ENCODE data around the gene RNASE9.
A peak's percentile ranks its signal among the peaks of the same experiment; 100 is the strongest.
"Not testable (repeated sequence)": the region's sequence is repeated elsewhere in the genome, so short reads cannot be mapped to it uniquely, and the experiment has no call there.

Gene RNASE9

DNA sequence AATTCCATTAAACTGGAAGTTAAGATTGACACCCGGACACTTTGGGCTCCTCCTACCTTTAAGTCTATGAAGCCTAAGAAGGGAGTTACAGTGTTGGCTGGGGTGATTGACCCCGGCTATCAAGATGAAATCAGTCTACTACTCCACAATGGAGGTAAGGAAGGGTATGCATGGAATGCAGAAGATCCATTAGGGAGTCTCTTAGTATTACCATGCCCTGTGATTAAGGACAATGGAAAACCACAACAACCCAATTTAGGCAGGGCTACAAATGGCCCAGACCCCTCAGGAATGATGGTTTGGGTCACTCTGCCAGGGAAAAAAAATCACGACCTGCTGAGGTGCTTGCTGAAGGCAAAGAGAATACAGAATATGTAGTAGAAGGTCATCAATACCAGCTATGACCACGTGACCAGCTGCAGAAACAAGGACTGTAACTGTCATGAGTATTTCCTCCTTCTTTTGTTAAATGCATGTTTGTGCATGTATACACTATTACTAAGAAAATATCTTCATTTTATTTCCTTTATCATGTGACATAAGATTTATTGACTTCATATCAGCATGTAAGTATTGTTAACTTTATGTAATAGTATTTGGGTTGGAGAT, 11.6 kb upstream of the RNASE9 start:
- DNase-seq (ENCODE audit: low spot score) = not testable (repeated sequence)

GRCh38 chr14:20570720-20571119, 9.9 kb upstream of the RNASE9 start:
- DNase-seq (ENCODE audit: low spot score) = not testable (repeated sequence)

- DNase-seq (ENCODE audit: low spot score) = not testable (repeated sequence)
Measured at GRCh38 chr14:20569865-20570264, 9.0 kb upstream of the RNASE9 start.

- no peak for DNase-seq (ENCODE audit: low spot score)
Measured at GRCh38 chr14:20569066-20569465, 8.2 kb upstream of the RNASE9 start.

GRCh38 chr14:20568393-20568792, 7.5 kb upstream of the RNASE9 start:
- no peak for DNase-seq (ENCODE audit: low spot score)

- DNase-seq (ENCODE audit: low spot score) = not testable (repeated sequence)
Measured at GRCh38 chr14:20567199-20567598, 6.4 kb upstream of the RNASE9 start.

DNA sequence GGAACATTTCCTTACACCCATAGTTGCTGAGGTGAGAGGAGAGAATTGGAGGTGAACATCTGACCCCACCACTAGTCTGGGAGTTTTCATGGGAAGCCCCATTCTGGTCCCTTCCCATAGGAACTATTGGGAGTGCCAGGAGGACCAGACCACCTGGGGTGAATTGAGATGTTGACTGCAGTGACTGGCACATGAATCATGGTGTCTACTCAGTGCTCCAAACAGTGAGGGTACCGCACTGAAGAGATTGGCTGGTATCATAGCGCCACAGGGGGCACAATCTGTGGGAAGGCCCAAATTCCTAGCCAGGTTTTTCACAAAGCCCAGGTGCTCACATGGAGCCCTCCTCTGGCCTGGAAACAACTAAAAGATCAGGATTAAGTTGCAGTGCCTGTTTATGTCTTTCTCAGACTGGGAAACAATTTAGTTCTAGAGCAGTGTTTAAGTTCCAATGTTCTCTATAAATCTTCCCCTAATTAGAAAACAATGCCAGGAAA, 3.7 kb upstream of the RNASE9 start:
- no peak for DNase-seq (ENCODE audit: low spot score)

- no peak for DNase-seq (ENCODE audit: low spot score)
Measured at GRCh38 chr14:20563971-20564370, 3.1 kb upstream of the RNASE9 start.

GRCh38 chr14:20559461-20559904, 1.4 kb downstream of the RNASE9 start:
- no peak for DNase-seq (ENCODE audit: low spot score)

DNA sequence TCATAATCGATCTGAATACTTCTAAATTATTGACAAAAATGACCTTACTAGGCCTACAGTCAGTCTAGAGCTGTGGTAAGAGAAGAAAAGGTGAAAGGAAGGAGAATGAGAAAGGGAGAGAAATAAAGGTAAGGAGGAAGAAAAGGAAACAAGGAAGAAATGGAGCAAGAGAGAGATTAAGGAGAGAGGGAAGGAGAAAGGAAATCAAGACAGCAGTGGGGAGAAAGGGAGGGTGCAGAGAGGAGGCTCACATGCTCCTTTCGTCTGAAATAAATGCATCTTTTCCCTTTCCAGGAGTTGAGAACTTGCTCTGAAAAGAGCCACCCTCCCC, 3.7 kb downstream of the RNASE9 start:
- DNase-seq (ENCODE audit: low spot score) = no peak

- DNase-seq (ENCODE audit: low spot score) = no peak
Measured at GRCh38 chr14:20556500-20557211, 4.2 kb downstream of the RNASE9 start.

DNA sequence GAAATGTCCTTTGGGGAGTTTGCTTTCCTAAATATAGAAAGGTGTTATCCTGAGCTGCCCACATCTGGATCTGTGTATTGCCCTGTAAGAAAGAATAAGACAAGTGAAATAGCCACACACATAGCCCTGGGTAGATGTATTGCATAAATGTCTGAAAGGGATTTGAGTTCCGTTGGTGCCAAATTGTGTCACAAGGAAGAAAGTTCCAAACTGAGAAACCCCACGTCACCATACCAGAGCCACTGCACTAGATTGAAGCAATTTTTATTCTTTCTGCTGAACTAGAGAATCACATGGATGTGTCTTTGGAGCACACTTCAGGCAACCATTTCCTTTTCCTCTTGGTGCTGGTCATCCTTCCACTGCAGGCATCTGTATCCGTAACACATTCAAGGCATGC, 5.0 kb downstream of the RNASE9 start:
- DNase-seq (ENCODE audit: low spot score) = no peak

GRCh38 chr14:20553024-20553423, 7.8 kb downstream of the RNASE9 start:
- no peak for DNase-seq (ENCODE audit: low spot score)

GRCh38 chr14:20551606-20552005, 9.2 kb downstream of the RNASE9 start:
- DNase-seq (ENCODE audit: low spot score) = no peak

GRCh38 chr14:20550926-20551325, 9.9 kb downstream of the RNASE9 start:
- DNase-seq (ENCODE audit: low spot score) = no peak

DNA sequence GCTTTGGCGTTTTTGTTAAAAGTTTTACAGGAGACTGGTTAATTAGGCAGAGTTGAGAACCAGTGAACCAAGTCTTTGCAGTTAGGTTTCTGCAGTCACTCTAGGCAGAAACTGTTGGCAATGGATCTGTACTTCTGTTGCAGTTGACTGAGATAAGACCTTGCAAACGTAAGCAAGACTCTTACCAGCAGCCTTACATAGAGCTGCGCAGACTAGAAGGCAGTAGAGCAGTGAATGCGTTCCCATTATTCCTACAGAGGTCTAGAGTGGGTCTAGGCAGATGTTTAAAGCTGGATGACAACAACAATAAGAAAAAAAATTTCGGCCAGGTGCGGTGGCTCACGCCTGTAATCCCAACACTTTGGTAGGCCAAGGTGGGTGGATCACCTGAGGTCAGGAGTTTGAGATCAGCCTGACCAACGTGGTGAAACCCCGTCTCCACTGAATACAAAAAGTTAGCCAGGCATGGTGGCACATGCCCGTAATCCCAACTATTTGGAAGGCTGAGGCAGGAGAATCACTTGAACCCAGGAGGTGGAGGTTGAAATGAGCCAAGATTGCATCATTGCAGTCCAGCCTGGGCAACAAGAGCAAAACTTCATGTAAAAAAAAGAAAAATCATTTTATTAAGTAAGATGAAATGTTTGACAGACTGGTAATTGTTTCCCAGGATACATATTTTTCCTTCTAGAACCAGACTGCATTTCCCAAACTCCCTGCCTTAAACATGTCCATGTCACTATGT, 12.3 kb downstream of the RNASE9 start:
- no peak for DNase-seq (ENCODE audit: low spot score)

GRCh38 chr14:20546877-20547276, 14.0 kb downstream of the RNASE9 start:
- DNase-seq (ENCODE audit: low spot score) = no peak

GRCh38 chr14:20539906-20540305, 20.9 kb downstream of the RNASE9 start:
- DNase-seq (ENCODE audit: low spot score) = no peak

DNA sequence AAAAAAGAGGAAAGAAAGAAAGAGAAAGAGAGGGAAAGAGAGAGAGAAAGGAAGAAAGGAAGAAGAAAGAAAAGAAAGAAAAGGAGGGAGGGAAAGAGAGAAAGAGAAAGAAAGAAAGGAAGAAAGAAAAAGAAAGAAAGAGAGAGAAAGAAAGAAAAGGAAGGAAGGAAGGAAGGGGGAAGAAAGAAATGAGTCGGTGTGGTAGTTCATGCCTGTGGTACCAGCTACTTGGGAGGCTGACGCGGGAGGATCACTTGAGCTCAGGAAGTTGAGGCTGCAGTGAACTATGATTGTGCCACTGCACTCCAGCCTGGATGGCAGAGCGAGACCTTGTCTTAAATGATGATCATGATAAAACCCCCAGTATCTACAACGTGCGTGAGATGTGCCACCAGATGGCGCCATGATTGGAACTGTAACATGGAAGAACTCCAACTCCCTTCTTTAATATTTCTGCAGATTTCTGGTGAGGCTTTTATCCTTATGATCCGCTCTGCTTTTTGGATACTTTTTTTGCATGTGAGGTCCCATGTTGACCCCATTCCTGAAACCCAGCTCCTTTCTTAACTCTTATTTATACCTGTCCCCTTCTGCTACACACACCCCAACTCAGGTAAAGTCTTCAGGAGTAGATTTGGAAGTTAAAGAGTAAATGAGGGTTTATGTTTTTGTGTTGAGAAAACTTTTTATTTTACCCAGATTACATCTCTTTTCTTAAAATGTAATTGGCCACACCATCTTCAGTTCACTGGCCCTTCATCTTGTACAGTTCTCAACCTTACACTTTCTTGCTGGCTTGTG, 29.9 kb downstream of the RNASE9 start:
- DNase-seq (ENCODE audit: low spot score) = peak; percentile 78

GRCh38 chr14:20529806-20530205, 31.0 kb downstream of the RNASE9 start:
- DNase-seq (ENCODE audit: low spot score) = no peak

DNA sequence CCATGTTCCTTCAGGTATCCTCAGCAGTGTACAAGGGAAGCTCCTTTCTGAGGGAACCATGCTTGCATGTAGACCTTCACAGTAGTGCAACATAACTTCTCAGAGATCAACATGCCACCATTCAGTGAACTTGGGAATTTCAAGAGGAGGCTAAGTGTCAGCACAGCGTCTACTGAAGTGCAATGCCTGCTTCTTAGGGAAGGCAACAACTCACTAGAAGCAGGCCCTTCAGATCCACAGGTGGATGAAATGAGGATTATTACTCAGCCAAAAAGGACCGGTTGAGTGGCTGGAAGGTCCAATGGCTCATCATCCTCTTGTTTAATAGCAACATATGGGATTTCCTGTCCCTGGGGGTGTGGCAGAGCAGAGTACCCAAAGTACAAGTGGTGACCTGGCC, 36.8 kb downstream of the RNASE9 start:
- no peak for DNase-seq (ENCODE audit: low spot score)

DNA sequence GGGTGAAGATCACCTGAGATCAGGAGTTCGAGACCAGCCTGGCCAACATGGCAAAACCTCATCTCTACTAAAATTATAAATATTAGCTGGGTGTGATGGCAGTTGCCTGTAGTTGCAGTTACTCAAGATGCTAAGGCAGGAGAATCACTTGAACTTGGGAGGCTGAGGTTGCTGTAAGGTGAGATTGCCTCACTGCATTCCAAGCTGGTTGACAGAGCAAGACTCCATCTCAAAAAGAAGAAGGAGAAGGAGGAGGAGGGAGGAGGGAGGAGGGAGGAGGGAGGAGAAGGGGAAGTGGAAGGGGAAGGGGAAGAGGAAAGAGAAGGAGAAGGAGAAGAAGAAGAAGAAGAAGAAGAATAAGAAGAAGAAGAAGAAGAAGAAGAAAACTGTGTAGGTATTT, 38.5 kb downstream of the RNASE9 start:
- DNase-seq (ENCODE audit: low spot score) = no peak
